ENCODE results near the gene ATP8B1. TPM values are rescaled to one million over a fixed set of nuclear protein-coding genes. Genes with fewer than 3 reads are reported as not detected.
"Not testable (repeated sequence)": the region's sequence is repeated elsewhere in the genome, so short reads cannot be mapped to it uniquely, and the experiment has no call there.

ATP8B1 gene
- total RNA-seq, 2 experiments from 2014 or later, result 0.25 TPM; not detected in 1

DNA sequence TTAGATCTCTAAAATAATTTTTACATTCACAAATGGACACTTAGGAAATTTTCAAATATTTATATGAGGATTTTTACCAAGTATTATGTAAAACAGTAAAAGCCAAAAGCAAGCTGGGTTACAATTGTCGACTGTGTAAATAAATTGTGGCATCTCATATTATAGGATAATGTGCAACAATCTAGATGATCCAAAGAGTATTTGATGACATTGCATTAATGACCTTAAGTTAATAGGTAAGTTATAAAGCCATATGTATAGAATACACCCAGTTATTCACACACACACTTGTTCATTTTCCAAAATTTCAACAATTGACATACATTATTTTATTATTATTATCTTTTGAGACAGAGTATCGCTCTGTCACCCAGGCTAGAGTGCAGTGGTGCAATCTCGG lies 69.3 kb downstream of the ATP8B1 start:
- no peaks in the 10 kb centered on the region for H3K27me3 Mint-ChIP-seq
- peaks cover 11% of the 10 kb centered on the region for H3K9me3 Mint-ChIP-seq
- DNase-seq (no peak), ATAC-seq (ENCODE audit: low read depth) (no peak)
- POLR2A ChIA-PET, result no interaction called here
- H3K4me1 Mint-ChIP-seq, result no peaks in the 10 kb centered on the region
- no peak overlapping the region for H3K4me3 Mint-ChIP-seq
- no peaks in the 10 kb centered on the region for H3K36me3 Mint-ChIP-seq
- H3K27ac Mint-ChIP-seq, result no peak overlapping the region

DNA sequence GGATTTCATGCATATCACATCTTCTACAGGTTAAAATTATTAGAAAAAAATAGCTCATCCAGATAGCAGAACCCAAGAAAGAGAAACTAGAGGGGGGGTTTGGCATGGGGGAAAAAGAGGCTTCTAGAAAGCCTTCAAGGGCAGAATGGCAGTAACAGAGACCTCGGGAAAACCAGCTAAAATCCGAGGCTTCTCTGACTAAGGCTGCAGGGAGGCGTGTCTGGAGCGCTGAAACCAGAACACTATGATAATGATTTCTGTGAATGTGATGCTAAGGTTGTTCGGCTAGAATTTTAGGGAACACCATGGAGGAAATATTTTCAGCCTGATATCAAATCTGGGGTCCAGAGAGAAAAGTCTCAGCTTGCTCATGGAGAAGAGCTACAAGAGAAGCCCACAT lies 73.0 kb downstream of the ATP8B1 start:
- peaks cover 3% of the 10 kb centered on the region for H3K36me3 Mint-ChIP-seq
- H3K27ac Mint-ChIP-seq, result no peak overlapping the region
- H3K4me3 Mint-ChIP-seq, result no peak overlapping the region
- H3K9me3 Mint-ChIP-seq, result peaks cover 15% of the 10 kb centered on the region
- DNase-seq, result no peak
- peaks cover 4% of the 10 kb centered on the region for H3K4me1 Mint-ChIP-seq
- POLR2A ChIA-PET, result no interaction called here
- no peak for ATAC-seq (ENCODE audit: low read depth)
- H3K27me3 Mint-ChIP-seq, result no peaks in the 10 kb centered on the region

DNA sequence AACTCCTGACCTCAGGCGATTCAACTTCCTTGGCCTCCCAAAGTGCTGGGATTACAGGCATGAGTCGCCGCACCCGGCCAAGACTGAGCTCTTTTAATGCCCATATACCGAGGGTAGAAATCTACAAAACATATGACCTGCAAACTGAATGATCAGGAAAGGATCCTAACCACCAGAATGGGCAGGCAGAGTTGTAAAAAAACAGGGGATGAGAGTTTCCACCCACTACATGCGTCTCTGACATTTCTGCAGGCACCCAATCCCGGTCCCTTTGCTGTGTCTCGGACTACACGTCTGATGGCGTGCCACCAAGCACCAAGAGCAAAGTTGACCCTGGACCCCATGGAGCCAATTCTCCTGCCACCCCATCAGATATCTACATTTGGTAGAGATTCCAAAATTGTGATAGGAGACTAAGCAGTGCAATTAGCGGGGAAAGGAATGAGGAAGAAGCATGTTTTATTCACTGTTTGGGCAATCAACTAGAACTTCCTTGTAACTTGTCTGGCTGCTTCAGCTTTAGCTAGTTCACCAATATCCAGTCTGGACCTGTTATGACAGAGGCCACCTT lies 74.1 kb downstream of the ATP8B1 start:
- no peak for DNase-seq
- Mint-ChIP-seq H3K4me1 (peaks cover 4% of the 10 kb centered on the region), H3K27me3 (no peaks in the 10 kb centered on the region), H3K36me3 (peaks cover 3% of the 10 kb centered on the region), H3K9me3 (peaks cover 13% of the 10 kb centered on the region), H3K4me3 (no peak overlapping the region), H3K27ac (no peak overlapping the region)
- no peak for ATAC-seq (ENCODE audit: low read depth)
- POLR2A ChIA-PET, result no interaction called here

DNA sequence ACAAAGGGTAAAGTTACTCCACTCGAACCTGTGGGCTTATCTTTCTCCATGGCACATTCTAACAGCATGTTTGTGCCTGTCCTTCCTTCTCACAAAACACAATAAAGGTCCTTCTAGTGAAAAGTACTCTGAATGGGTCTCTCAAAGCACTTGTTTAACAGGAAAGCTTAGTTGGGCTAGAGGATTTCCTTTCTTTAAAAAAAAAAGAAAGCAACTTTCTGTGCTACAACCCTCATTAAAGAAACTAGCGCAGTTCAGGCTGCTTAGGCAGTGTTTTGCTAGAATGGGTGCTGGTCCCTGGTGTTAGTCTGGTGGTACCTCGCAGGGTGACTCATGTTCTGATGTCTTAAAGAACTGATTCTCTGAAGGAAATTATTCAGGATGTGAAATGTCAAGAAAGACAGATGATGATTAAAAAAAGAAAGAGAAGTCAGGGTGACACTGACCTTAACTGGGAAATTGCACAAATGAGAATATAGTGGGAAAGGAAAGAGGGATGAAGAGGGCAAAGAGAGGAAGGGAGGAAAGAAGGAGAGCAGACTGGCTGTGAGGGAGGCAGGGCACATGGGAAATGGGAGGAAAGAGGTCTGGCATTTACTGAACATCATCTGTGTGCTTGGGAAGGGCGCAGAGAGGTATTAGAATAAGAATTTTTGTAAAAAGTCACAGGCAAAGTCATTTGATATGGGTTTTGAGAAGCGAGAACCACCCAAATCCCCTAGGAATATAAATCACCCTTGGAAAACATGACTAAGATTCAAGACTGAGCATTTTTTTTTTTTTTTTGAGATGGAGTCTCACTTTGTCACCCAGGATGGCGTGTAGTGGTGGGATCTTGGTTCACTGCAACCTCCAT lies 74.9 kb downstream of the ATP8B1 start:
- no peak for ATAC-seq (ENCODE audit: low read depth)
- Mint-ChIP-seq H3K36me3 (peaks cover 3% of the 10 kb centered on the region), H3K9me3 (peaks cover 12% of the 10 kb centered on the region), H3K4me1 (peaks cover 4% of the 10 kb centered on the region), H3K27ac (no peak overlapping the region), H3K4me3 (no peak overlapping the region), H3K27me3 (no peaks in the 10 kb centered on the region)
- DNase-seq, result no peak
- POLR2A ChIA-PET, result no interaction called here

DNA sequence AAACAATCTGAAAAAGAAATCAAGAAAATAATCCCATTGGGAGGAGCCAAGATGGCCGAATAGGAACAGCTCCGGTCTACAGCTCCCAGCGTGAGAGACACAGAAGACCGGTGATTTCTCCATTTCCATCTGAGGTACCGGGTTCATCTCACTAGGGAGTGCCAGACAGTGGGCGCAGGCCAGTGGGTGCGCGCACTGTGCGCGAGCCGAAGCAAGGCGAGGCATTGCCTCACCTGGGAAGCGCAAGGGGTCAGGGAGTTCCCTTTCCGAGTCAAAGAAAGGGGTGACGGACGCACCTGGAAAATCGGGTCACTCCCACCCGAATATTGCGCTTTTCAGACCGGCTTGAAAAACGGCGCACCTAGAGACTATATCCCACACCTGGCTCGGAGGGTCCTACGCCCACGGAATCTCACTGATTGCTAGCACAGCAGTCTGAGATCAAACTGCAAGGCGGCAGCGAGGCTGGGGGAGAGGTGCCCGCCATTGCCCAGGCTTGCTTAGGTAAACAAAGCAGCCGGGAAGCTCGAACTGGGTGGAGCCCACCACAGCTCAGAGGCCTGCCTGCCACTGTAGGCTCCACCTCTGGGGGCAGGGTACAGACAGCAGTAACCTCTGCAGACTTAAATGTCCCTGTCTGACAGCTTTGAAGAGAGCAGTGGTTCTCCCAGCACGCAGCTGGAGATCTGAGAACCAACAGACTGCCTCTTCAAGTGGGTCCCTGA lies 83.7 kb downstream of the ATP8B1 start:
- DNase-seq; H3K4me1 Mint-ChIP-seq; H3K4me3 Mint-ChIP-seq; H3K27ac Mint-ChIP-seq; H3K27me3 Mint-ChIP-seq; POLR2A ChIA-PET; H3K9me3 Mint-ChIP-seq; ATAC-seq (ENCODE audit: low read depth); H3K36me3 Mint-ChIP-seq: not testable (repeated sequence)

DNA sequence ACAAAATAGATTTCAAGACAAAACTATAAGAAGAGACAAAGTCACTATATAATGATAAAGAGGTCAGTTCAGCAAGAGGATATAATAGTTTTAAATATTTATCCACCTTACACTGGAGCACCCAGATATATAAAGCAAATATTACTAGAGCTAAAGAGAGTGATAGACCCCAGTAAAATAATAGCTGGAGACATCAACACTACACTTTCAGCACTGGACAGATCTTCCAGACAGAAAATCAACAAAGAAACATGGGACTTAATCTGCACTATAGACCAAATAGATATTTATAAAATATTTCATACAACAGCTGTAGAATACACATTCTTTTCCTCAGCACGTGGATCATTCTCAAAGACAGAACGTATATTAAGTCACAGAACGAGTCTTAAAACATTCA lies 86.6 kb downstream of the ATP8B1 start:
- POLR2A ChIA-PET, result no interaction called here
- H3K9me3 Mint-ChIP-seq, result peaks cover 8% of the 10 kb centered on the region
- H3K36me3 Mint-ChIP-seq, result peaks cover 2% of the 10 kb centered on the region
- H3K4me3 Mint-ChIP-seq, result no peak overlapping the region
- H3K27ac Mint-ChIP-seq, result no peak overlapping the region
- DNase-seq (no peak), ATAC-seq (ENCODE audit: low read depth) (no peak)
- peaks cover 2% of the 10 kb centered on the region for H3K4me1 Mint-ChIP-seq
- no peaks in the 10 kb centered on the region for H3K27me3 Mint-ChIP-seq

DNA sequence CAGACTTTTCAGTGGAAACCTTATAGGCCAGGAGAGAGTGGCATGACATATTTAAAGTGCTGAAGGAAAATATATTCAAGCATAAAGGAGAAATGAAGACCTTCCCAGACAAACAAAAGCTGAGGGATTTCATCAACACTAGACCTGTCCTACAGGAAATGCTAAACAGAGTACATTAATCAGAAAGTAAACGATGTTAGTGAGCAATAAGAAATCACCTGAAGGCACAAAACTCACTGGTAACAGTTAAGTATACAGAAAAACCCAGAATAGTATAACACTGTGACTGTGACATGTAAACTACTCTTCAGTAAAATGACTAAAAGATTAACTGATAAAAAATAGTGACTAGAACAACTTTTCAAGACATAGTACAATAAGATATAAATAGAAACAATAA lies 87.4 kb downstream of the ATP8B1 start:
- H3K27me3 Mint-ChIP-seq, result no peaks in the 10 kb centered on the region
- H3K9me3 Mint-ChIP-seq, result peaks cover 8% of the 10 kb centered on the region
- H3K4me3 Mint-ChIP-seq, result no peak overlapping the region
- ATAC-seq (ENCODE audit: low read depth) (no peak), DNase-seq (no peak)
- no peak overlapping the region for H3K27ac Mint-ChIP-seq
- POLR2A ChIA-PET, result no interaction called here
- peaks cover 2% of the 10 kb centered on the region for H3K4me1 Mint-ChIP-seq
- H3K36me3 Mint-ChIP-seq, result peaks cover 2% of the 10 kb centered on the region

DNA sequence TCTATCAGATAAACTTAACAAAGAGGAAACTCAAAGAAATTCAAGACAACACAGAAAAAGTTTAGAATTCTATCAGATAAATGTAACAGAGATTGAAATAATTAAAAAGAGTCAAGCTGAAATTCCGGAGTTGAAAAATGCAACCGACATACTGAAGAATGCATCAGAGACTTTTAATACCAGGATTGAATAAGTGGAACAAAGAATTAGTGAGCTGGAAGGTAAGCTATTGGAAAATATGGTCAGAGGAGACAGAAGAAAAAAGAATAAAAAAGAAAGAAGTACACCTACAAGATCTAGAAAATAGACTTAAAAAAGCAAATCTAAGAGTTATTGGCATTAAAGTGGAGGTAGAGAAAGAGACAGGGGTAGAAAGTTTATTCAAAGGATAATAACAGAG lies 88.0 kb downstream of the ATP8B1 start:
- DNase-seq, result no peak
- POLR2A ChIA-PET, result no interaction called here
- Mint-ChIP-seq H3K9me3 (peaks cover 8% of the 10 kb centered on the region), H3K36me3 (peaks cover 2% of the 10 kb centered on the region), H3K4me3 (no peak overlapping the region), H3K27ac (no peak overlapping the region), H3K4me1 (peaks cover 2% of the 10 kb centered on the region), H3K27me3 (no peaks in the 10 kb centered on the region)
- ATAC-seq (ENCODE audit: low read depth), result no peak

DNA sequence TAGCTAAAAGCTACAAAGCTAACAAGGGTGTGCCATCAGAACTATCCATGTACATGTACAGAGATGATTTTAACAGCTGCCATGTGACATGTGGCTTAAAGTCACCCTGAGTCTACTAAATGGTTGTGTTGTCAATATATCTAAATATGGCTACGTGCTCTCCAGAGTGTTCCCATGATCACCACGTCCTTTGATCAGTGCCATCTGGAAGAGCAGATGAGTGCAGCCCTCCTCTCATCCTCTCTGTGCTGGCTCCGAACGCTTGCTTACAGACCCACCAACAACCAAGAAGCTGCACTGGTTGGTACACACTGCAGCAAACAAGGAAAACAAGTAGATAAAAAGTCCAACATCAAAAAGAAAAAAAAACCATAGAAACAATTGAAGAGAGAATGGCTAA lies 92.9 kb downstream of the ATP8B1 start:
- Mint-ChIP-seq H3K4me3 (no peak overlapping the region), H3K27ac (no peak overlapping the region), H3K9me3 (peaks cover 6% of the 10 kb centered on the region), H3K27me3 (no peaks in the 10 kb centered on the region), H3K4me1 (no peaks in the 10 kb centered on the region), H3K36me3 (peaks cover 2% of the 10 kb centered on the region)
- no peak for ATAC-seq (ENCODE audit: low read depth)
- DNase-seq, result no peak
- POLR2A ChIA-PET, result no interaction called here

DNA sequence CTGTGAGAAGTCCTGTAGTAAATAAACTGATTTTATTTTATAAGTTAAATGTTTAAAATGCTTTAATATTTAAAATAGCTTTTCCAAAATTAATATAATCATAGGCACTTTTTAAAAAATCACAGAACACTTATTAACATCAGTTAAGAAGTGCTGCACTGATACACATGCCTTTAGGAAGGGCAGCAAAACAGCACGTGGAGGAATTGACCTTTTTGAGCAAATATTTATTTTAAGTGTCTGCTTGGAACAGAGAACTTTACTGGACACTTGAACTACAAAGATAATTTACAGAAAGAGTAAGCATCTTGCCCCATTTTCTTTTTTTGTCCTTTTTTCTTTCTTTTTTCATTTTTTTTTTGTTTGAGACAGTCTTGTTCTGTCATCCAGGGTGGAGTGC lies 93.8 kb downstream of the ATP8B1 start:
- H3K9me3 Mint-ChIP-seq, result peaks cover 6% of the 10 kb centered on the region
- no peak for ATAC-seq (ENCODE audit: low read depth)
- no peaks in the 10 kb centered on the region for H3K4me1 Mint-ChIP-seq
- DNase-seq, result no peak
- POLR2A ChIA-PET, result no interaction called here
- no peak overlapping the region for H3K27ac Mint-ChIP-seq
- no peaks in the 10 kb centered on the region for H3K36me3 Mint-ChIP-seq
- H3K27me3 Mint-ChIP-seq, result no peaks in the 10 kb centered on the region
- no peak overlapping the region for H3K4me3 Mint-ChIP-seq

DNA sequence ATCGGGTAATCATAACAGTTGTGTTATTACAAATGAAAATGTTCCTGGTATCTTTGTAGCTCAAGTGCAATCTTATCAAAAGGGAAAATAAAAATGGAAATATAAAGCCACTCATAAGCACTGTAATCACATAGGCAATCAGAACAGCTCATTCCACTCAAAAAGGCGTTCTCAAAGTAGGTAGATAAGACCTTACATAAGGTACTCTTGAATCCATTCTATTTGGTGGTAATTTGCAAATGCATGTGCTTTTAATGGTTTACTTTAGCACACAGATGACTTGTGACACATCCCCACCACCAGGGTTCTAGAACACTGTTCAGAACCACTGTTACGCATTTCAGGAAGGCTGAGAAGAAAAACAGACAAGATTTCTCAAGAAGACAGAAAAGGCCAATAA lies 94.8 kb downstream of the ATP8B1 start:
- H3K36me3 Mint-ChIP-seq, result no peaks in the 10 kb centered on the region
- peaks cover 6% of the 10 kb centered on the region for H3K9me3 Mint-ChIP-seq
- no peak overlapping the region for H3K27ac Mint-ChIP-seq

DNA sequence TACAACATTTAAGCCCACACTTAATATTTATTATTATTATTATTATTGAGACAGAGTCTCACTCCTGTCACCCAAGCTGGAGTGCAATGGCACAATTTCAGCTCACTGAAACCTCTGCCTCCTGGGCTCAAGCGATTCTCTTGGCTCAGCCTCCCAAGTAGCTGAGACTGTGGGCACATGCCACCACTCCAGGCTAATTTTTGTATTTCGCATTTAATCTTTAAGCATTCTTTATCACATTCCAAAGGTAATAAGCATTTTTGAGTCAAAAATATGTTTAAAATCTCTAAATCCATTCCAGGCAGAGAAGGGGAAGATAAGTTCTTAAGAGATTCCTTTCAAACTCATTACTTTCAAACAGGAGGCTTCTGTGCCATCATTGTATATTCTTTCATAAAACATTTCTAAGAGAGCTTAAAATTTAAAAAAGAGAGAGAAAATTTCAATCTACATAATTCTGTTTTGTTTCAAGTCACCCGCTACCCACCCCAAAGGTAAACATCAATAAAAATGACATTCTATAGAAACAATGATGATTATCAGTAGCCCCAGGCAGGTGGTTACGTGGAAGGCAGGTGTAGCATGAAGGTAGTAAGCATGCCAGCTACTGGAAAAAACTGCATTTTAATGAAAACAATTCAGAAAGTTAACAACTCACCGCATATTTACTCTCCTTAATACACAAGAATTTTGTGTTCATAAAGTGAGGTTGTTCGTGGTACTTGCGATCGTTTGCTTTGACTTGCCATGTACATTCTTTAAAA lies 97.1 kb downstream of the ATP8B1 start:
- Mint-ChIP-seq H3K4me1 (no peaks in the 10 kb centered on the region), H3K4me3 (no peak overlapping the region), H3K27me3 (no peaks in the 10 kb centered on the region), H3K27ac (no peak overlapping the region), H3K36me3 (peaks cover 2% of the 10 kb centered on the region), H3K9me3 (peaks cover 6% of the 10 kb centered on the region)
- POLR2A ChIA-PET, result no interaction called here
- ATAC-seq (ENCODE audit: low read depth) (no peak), DNase-seq (no peak)

More for the DNA sequence above, 94.8 kb downstream of the ATP8B1 start:
- DNase-seq (no peak), ATAC-seq (ENCODE audit: low read depth) (no peak)
- POLR2A ChIA-PET, result no interaction called here
- H3K4me3 Mint-ChIP-seq, result no peak overlapping the region
- no peaks in the 10 kb centered on the region for H3K27me3 Mint-ChIP-seq
- no peaks in the 10 kb centered on the region for H3K4me1 Mint-ChIP-seq

DNA sequence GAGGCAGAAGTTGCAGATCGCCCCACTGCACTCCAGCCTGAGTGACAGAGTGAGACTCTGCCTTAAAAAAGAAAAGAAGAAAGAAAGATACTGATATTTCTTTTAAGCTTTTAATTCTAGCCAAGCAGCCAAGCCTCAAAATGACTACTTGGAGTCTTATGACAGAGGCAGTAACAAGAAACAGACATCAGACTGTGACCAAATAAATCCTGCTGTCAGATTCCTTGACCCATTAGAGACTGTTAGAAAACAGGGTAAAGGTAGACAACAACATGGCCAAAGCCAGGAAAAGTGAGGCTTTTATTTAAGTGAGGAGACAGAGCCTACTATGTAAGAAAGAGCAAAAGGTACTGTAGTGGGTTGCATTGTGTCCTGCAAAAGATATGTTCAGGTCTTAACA lies 98.1 kb downstream of the ATP8B1 start:
- Mint-ChIP-seq H3K9me3 (peaks cover 6% of the 10 kb centered on the region), H3K4me3 (no peak overlapping the region), H3K4me1 (no peaks in the 10 kb centered on the region), H3K27ac (no peak overlapping the region), H3K36me3 (peaks cover 2% of the 10 kb centered on the region), H3K27me3 (no peaks in the 10 kb centered on the region)
- ATAC-seq (ENCODE audit: low read depth) (no peak), DNase-seq (no peak)
- POLR2A ChIA-PET, result no interaction called here

Data from activated naive CD8-positive, alpha-beta T cell treated with anti-CD3 and anti-CD28 coated beads, Interleukin-2, amount 10 ng/mL, durations not matched to agents 7 days and 5 days (primary cell).